GM12878 (cell line): ENCODE data around the gene RGS12. TPM values are rescaled to one million over a fixed set of nuclear protein-coding genes. Genes with fewer than 3 reads are reported as not detected.

ENCODE experiments used
- ATAC-seq: fragments of 200-7000 bp; cut with Tn5 transposase; 3 replicates; pipeline ENCODE4 v1.9.1; 2020; ENCODE audit warnings: mild to moderate bottlenecking, moderate library complexity
- BruUV-seq: library from RNA; stranded (reverse); fragments of 400-500 nt; replicated peaks from 2 replicates; lab custom pipeline; 2021; lab: Mats Ljungman, UMichigan
- CTCF ChIA-PET: fragments of 300-600 bp; sonication (Branson Sonifier 250); formaldehyde crosslinking; extraction: SDS; loops from one replicate; lab custom pipeline; 2021; ENCODE audit warnings: inconsistent platforms; lab: Yijun Ruan, JAX
- POLR2A ChIA-PET: fragments of 350-600 bp; formaldehyde crosslinking; extraction: SDS; loops from one replicate; lab custom pipeline; 2021; ENCODE audit warnings: inconsistent platforms; lab: Charles Lee
- RAD21 ChIA-PET: fragments of 300-600 bp; sonication (Branson Sonifier 250); formaldehyde crosslinking; loops from one replicate; lab custom pipeline; 2023; ENCODE audit warnings: antibody characterized with exemption; ENCODE audit not compliant: unreplicated experiment; lab: Charles Lee
- SMC1A ChIA-PET: fragments of 300-600 bp; sonication (Branson Sonifier 250); formaldehyde crosslinking; loops from one replicate; lab custom pipeline; 2023; ENCODE audit not compliant: unreplicated experiment, uncharacterized antibody; lab: Charles Lee
- DNase-seq: peaks from one replicate; pipeline ENCODE4 v3.0.0-alpha.2; 2011; ENCODE audit warnings: low read depth, low spot score
- FAIRE-seq: peaks from 3 replicates; lab custom pipeline; 2011; peaks lifted over from hg19 to GRCh38; lab: Jason Lieb, UNC
- H2AFZ ChIP-seq: 2 replicates; pipeline ENCODE4 v1.6.0; 2011; ENCODE audit warnings: low read depth, low read length, control low read depth; ENCODE audit not compliant: control insufficient read depth
- H3K27ac ChIP-seq: 2 replicates; pipeline ENCODE4 v1.5.1; 2011; ENCODE audit warnings: control low read depth; ENCODE audit not compliant: control insufficient read depth, insufficient read depth
- H3K27me3 ChIP-seq, 2 experiments: replicated peaks in 1 of 2; 2 replicates each; pipeline versions ENCODE4 v1.6.0 to v1.6.1; 2011; ENCODE audit warnings: low read length in 1 of 2; ENCODE audit not compliant: control insufficient read depth in 2 of 2, insufficient read depth in 2 of 2
- H3K36me3 ChIP-seq, 2 experiments: 2 replicates each; pipeline ENCODE4 v1.5.1; 2011; ENCODE audit warnings: low read length in 1 of 2; ENCODE audit not compliant: control insufficient read depth in 2 of 2, insufficient read depth in 2 of 2
- H3K4me1 ChIP-seq: 2 replicates; pipeline ENCODE4 v1.6.1; 2011; ENCODE audit warnings: mild to moderate bottlenecking, low read length, moderate library complexity, mixed read lengths; ENCODE audit not compliant: control insufficient read depth, insufficient read depth
- H3K4me2 ChIP-seq: 2 replicates; pipeline ENCODE4 v1.6.0; 2011; ENCODE audit warnings: control low read depth; ENCODE audit not compliant: control insufficient read depth, insufficient read depth
- H3K4me3 ChIP-seq: fragments of 200-600 bp; sonication (generic); 2 replicates; pipeline ENCODE4 v1.5.1; 2016
- H3K79me2 ChIP-seq: 2 replicates; pipeline ENCODE4 v1.6.0; 2011; ENCODE audit warnings: low read length; ENCODE audit not compliant: control insufficient read depth, insufficient read depth
- H3K9ac ChIP-seq: 2 replicates; pipeline ENCODE4 v1.8.0; 2011; ENCODE audit warnings: low read length, control low read depth, mixed read lengths; ENCODE audit not compliant: control insufficient read depth, insufficient read depth
- H3K9me3 ChIP-seq: replicated peaks from 3 replicates; pipeline ENCODE4 v1.5.1; 2011; ENCODE audit warnings: mild to moderate bottlenecking, low read length; ENCODE audit not compliant: control insufficient read depth, insufficient read depth
- H4K20me1 ChIP-seq: 2 replicates; pipeline ENCODE4 v1.6.0; 2011; ENCODE audit not compliant: control insufficient read depth, insufficient read depth
- ASH2L ChIP-seq: fragments of 300-600, 200-600 bp; sonication (generic); IDR thresholded peaks from 2 replicates; pipeline ENCODE4 v1.6.1; 2017; ENCODE audit warnings: low read depth, mild to moderate bottlenecking, borderline replicate concordance
- FOXK2 ChIP-seq: fragments of 450-650 bp; IDR thresholded peaks from 2 replicates; pipeline ENCODE4 v1.6.1; 2017; ENCODE audit warnings: mild to moderate bottlenecking, moderate library complexity
- KAT2A ChIP-seq: conservative IDR thresholded peaks from 2 replicates; pipeline ENCODE4 v1.6.1; 2011; ENCODE audit warnings: low read depth, low read length; ENCODE audit not compliant: control insufficient read depth
- KDM1A ChIP-seq: fragments of 200-600 bp; sonication (generic); IDR thresholded peaks from 2 replicates; pipeline ENCODE4 v1.6.1; 2016; ENCODE audit warnings: borderline replicate concordance
- MYC ChIP-seq: IDR thresholded peaks from 2 replicates; pipeline ENCODE4 v1.6.1; 2011; ENCODE audit warnings: mild to moderate bottlenecking, low read length, moderate library complexity, inconsistent platforms; ENCODE audit not compliant: insufficient read depth, insufficient replicate concordance, insufficient read length, severe bottlenecking
- SREBF2 ChIP-seq: IDR thresholded peaks from 2 replicates; pipeline ENCODE4 v1.6.1; 2012; ENCODE audit warnings: mild to moderate bottlenecking, low read length
- STAT1 ChIP-seq: fragments of 450-650 bp; conservative IDR thresholded peaks from 2 replicates; pipeline ENCODE4 v1.6.1; 2014; ENCODE audit warnings: antibody characterized with exemption, mild to moderate bottlenecking
- TCF3 ChIP-seq: IDR thresholded peaks from 2 replicates; pipeline ENCODE4 v1.6.1; 2012; ENCODE audit warnings: low read depth, mild to moderate bottlenecking, low read length, borderline replicate concordance; ENCODE audit not compliant: insufficient read depth
- ZZZ3 ChIP-seq: IDR thresholded peaks from 2 replicates; pipeline ENCODE4 v1.6.1; 2011; ENCODE audit warnings: low read depth; ENCODE audit not compliant: control insufficient read depth, insufficient read length
- WGBS: methylation state at CpG from one replicate; pipeline ENCODE4 v1.1.6; 2016; ENCODE audit warnings: low lambda C conversion rate; ENCODE audit not compliant: insufficient replicate concordance, insufficient coverage; ENCODE audit errors: missing lambda C conversion rate; 5-methylcytosine and 5-hydroxymethylcytosine counted together
- in situ Hi-C: fragments of 300-500 bp; cut with MboI; formaldehyde crosslinking; loops from 9 replicates; pipeline ENCODE4 v1.14.3; 2018; ENCODE audit warnings: mixed read lengths
- intact Hi-C: fragments of 100-400 bp; cut with micrococcal nuclease; formaldehyde crosslinking; loops from one replicate; pipeline ENCODE4 v1.14.2; 2022; ENCODE audit not compliant: unreplicated experiment
- polyA plus RNA-seq, 11 experiments: library from polyadenylated mRNA; depleted of rRNA in 4 of 11; unstranded in 6 of 11; stranded (reverse) in 5 of 11; fragments of >200 nt; fragmentation: Nextera tagmentation in 4 of 11; fragmentation: Illumina TruSeq in 1 of 11; extraction: Ambion mirVana in 4 of 11; extraction: Trizol in 1 of 11; gene quantifications; 1 replicate in 1 of 11; 2 replicates in 10 of 11; pipeline versions ENCODE4 v1.2.1 to v1.2.3, GENCODE V29; 2011 to 2016; ENCODE audit warnings: inconsistent platforms in 2 of 11, missing spikeins in 2 of 11, low read depth in 1 of 11
- total RNA-seq, 4 experiments: library from RNA; depleted of rRNA in 3 of 4; stranded (reverse); fragments of >200 nt in 3 of 4; fragmentation: Illumina TruSeq in 1 of 4; extraction: Trizol in 1 of 4; gene quantifications; 2 replicates each; pipeline versions ENCODE4 v1.2.1 to v1.2.3, GENCODE V29; 2013 to 2021
- TF ChIP-seq, protein P1 (sequence below): fragments of 450-650 bp; formaldehyde crosslinking; IDR thresholded peaks from 2 replicates; pipeline ENCODE4 v1.4.0; 2020; ENCODE audit warnings: mild to moderate bottlenecking, moderate library complexity
- TF ChIP-seq, protein P2 (sequence below): fragments of 450-650 bp; IDR thresholded peaks from 2 replicates; pipeline ENCODE4 v1.6.1; 2017; ENCODE audit warnings: antibody characterized with exemption, mild to moderate bottlenecking, moderate library complexity
- TF ChIP-seq, protein P3 (sequence below): fragments of 450-650 bp; IDR thresholded peaks from 2 replicates; pipeline ENCODE4 v1.6.1; 2016; ENCODE audit warnings: mild to moderate bottlenecking
- TF ChIP-seq, protein P4 (sequence below): fragments of 450-650 bp; IDR thresholded peaks from 2 replicates; pipeline ENCODE4 v1.6.1; 2016; ENCODE audit warnings: mild to moderate bottlenecking

Gene RGS12
- total and polyA plus RNA-seq, 10 of the 15 experiments (the other 5 are each of a cell fraction or from before 2014, with no cell fraction given): 0.02 to 2.2 (median 0.73) TPM

DNA sequence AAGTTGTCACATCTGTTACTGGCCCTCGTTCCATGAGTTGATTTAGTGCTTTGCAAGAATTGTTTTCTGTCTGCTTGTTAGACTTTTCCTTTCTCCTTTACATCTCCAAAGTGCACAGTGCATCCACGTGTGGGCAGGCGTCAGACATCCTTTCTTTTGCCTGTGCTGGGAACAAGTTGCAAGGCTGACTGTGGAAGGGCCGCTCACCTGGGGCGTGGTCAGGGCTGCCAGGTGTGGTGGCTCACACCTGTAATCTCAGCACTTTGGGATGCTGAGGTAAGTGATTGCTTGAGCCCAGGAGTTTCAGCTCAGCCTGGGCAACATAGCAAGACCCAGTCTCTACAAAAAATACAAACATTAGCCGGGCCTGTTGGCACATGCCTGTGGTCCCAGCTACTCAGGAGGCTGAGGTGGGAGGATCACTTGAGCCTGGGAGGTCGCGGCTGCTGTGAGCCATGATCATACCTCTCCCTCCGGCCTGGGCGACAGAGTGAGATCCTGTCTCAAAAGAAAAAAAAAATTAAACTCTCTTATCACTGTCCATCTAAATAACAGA is 46.2 kb downstream of the RGS12 start:
- Histone ChIP-seq H3K9ac (no peak overlapping the region), H3K9me3 (no peaks in the 10 kb centered on the region), H2AFZ (no peak overlapping the region), H3K4me2 (no peak overlapping the region), H3K36me3 (no peaks in the 10 kb centered on the region), H3K79me2 (no peaks in the 10 kb centered on the region), H3K27me3 (no peaks in the 10 kb centered on the region), H3K27ac (no peak overlapping the region), H3K4me1 (peaks cover 5% of the 10 kb centered on the region; the same call in 1 of the 2 replicates), H3K4me3 (no peak overlapping the region), H4K20me1 (no peaks in the 10 kb centered on the region)
- ChIA-PET CTCF (no interaction called here), RAD21 (no interaction called here), SMC1A (no interaction called here), POLR2A (no interaction called here)
- TF ChIP-seq KDM1A (no peak), ASH2L (no peak), STAT1 (no peak), FOXK2 (no peak), TCF3 (no peak), ZZZ3 (no peak), SREBF2 (no peak), KAT2A (no peak), MYC (no peak)
- TF ChIP-seq, protein P1, sequence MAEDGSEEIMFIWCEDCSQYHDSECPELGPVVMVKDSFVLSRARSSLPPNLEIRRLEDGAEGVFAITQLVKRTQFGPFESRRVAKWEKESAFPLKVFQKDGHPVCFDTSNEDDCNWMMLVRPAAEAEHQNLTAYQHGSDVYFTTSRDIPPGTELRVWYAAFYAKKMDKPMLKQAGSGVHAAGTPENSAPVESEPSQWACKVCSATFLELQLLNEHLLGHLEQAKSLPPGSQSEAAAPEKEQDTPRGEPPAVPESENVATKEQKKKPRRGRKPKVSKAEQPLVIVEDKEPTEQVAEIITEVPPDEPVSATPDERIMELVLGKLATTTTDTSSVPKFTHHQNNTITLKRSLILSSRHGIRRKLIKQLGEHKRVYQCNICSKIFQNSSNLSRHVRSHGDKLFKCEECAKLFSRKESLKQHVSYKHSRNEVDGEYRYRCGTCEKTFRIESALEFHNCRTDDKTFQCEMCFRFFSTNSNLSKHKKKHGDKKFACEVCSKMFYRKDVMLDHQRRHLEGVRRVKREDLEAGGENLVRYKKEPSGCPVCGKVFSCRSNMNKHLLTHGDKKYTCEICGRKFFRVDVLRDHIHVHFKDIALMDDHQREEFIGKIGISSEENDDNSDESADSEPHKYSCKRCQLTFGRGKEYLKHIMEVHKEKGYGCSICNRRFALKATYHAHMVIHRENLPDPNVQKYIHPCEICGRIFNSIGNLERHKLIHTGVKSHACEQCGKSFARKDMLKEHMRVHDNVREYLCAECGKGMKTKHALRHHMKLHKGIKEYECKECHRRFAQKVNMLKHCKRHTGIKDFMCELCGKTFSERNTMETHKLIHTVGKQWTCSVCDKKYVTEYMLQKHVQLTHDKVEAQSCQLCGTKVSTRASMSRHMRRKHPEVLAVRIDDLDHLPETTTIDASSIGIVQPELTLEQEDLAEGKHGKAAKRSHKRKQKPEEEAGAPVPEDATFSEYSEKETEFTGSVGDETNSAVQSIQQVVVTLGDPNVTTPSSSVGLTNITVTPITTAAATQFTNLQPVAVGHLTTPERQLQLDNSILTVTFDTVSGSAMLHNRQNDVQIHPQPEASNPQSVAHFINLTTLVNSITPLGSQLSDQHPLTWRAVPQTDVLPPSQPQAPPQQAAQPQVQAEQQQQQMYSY (CRISPR knock-in tag): no peak
- TF ChIP-seq, protein P2, sequence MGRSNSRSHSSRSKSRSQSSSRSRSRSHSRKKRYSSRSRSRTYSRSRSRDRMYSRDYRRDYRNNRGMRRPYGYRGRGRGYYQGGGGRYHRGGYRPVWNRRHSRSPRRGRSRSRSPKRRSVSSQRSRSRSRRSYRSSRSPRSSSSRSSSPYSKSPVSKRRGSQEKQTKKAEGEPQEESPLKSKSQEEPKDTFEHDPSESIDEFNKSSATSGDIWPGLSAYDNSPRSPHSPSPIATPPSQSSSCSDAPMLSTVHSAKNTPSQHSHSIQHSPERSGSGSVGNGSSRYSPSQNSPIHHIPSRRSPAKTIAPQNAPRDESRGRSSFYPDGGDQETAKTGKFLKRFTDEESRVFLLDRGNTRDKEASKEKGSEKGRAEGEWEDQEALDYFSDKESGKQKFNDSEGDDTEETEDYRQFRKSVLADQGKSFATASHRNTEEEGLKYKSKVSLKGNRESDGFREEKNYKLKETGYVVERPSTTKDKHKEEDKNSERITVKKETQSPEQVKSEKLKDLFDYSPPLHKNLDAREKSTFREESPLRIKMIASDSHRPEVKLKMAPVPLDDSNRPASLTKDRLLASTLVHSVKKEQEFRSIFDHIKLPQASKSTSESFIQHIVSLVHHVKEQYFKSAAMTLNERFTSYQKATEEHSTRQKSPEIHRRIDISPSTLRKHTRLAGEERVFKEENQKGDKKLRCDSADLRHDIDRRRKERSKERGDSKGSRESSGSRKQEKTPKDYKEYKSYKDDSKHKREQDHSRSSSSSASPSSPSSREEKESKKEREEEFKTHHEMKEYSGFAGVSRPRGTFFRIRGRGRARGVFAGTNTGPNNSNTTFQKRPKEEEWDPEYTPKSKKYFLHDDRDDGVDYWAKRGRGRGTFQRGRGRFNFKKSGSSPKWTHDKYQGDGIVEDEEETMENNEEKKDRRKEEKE: no peak
- TF ChIP-seq, protein P3, sequence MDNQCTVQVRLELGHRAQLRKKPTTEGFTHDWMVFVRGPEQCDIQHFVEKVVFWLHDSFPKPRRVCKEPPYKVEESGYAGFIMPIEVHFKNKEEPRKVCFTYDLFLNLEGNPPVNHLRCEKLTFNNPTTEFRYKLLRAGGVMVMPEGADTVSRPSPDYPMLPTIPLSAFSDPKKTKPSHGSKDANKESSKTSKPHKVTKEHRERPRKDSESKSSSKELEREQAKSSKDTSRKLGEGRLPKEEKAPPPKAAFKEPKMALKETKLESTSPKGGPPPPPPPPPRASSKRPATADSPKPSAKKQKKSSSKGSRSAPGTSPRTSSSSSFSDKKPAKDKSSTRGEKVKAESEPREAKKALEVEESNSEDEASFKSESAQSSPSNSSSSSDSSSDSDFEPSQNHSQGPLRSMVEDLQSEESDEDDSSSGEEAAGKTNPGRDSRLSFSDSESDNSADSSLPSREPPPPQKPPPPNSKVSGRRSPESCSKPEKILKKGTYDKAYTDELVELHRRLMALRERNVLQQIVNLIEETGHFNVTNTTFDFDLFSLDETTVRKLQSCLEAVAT: no peak
- TF ChIP-seq, protein P4, sequence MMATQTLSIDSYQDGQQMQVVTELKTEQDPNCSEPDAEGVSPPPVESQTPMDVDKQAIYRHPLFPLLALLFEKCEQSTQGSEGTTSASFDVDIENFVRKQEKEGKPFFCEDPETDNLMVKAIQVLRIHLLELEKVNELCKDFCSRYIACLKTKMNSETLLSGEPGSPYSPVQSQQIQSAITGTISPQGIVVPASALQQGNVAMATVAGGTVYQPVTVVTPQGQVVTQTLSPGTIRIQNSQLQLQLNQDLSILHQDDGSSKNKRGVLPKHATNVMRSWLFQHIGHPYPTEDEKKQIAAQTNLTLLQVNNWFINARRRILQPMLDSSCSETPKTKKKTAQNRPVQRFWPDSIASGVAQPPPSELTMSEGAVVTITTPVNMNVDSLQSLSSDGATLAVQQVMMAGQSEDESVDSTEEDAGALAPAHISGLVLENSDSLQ: no peak
- BruUV-seq: no TSS peak
- 42% methylated on average over 10 of the region's 10 CpGs for WGBS
- intact Hi-C loops (no loop called here), in situ Hi-C loops (no loop called here)
- ATAC-seq (no peak), DNase-seq (no peak), FAIRE-seq (no peak)
